HepG2 (cell line): ENCODE results near the gene SPINK4. TPM values are rescaled to one million over a fixed set of nuclear protein-coding genes. Genes with fewer than 3 reads are reported as not detected.

Experiments
- BRD4 ChIP-seq: sonication (generic); formaldehyde crosslinking; IDR thresholded peaks from 2 replicates; pipeline ENCODE4 v1.4.0; 2020; ENCODE audit warnings: missing genetic modification reagents
- GATAD2A ChIP-seq: IDR thresholded peaks from 2 replicates; pipeline ENCODE4 v1.6.1; 2016
- HIVEP1 ChIP-seq: sonication (generic); formaldehyde crosslinking; IDR thresholded peaks from 2 replicates; pipeline ENCODE4 v1.4.0; 2020; ENCODE audit warnings: mild to moderate bottlenecking, missing genetic modification reagents
- IKZF1 ChIP-seq: fragments of 450-650 bp; IDR thresholded peaks from 2 replicates; pipeline ENCODE4 v1.7.1; 2016
- MAFF ChIP-seq: IDR thresholded peaks from 2 replicates; pipeline ENCODE4 v1.6.1; 2011; ENCODE audit warnings: low read depth, low read length, improper control_type of control experiment
- MIER3 ChIP-seq: IDR thresholded peaks from 2 replicates; pipeline ENCODE4 v1.6.1; 2016; ENCODE audit warnings: missing compliant biosample characterization, borderline replicate concordance
- MTA1 ChIP-seq: sonication (generic); formaldehyde crosslinking; IDR thresholded peaks from 2 replicates; pipeline ENCODE4 v1.4.0; 2020; ENCODE audit warnings: missing genetic modification reagents, mild to moderate bottlenecking, borderline replicate concordance
- MTA3 ChIP-seq: sonication (generic); formaldehyde crosslinking; IDR thresholded peaks from 2 replicates; pipeline ENCODE4 v1.4.0; 2020; ENCODE audit warnings: missing genetic modification reagents
- NCOA5 ChIP-seq: sonication (generic); formaldehyde crosslinking; IDR thresholded peaks from 2 replicates; pipeline ENCODE4 v1.4.0; 2020; ENCODE audit warnings: missing genetic modification reagents
- RAD51 ChIP-seq: fragments of 450-650 bp; IDR thresholded peaks from 2 replicates; pipeline ENCODE4 v1.6.1; 2016; ENCODE audit warnings: borderline replicate concordance
- REXO4 ChIP-seq: sonication (generic); formaldehyde crosslinking; IDR thresholded peaks from 2 replicates; pipeline ENCODE4 v1.8.0; 2022; ENCODE audit warnings: missing genetic modification reagents, mild to moderate bottlenecking, borderline replicate concordance
- SATB2 ChIP-seq: sonication (generic); formaldehyde crosslinking; IDR thresholded peaks from 2 replicates; pipeline ENCODE4 v1.5.0; 2020; ENCODE audit warnings: missing genetic modification reagents
- THYN1 ChIP-seq: sonication (generic); formaldehyde crosslinking; IDR thresholded peaks from 2 replicates; pipeline ENCODE4 v1.8.1; 2023; ENCODE audit warnings: low read depth, mild to moderate bottlenecking, moderate library complexity, missing genetic modification reagents, borderline replicate concordance
- polyA plus RNA-seq, 8 experiments: library from polyadenylated mRNA; depleted of rRNA in 3 of 8; stranded (reverse) in 7 of 8; unstranded in 1 of 8; fragments of >200 nt; fragmentation: Illumina TruSeq in 4 of 8; extraction: Trizol in 4 of 8; gene quantifications; 2 replicates each; pipeline versions ENCODE4 v1.2.1 to v1.2.3, GENCODE V29; 2011 to 2016; ENCODE audit warnings: low read depth in 4 of 8, missing spikeins in 1 of 8, mixed read lengths in 1 of 8; ENCODE audit not compliant: insufficient read depth in 1 of 8
- total RNA-seq, 5 experiments: library from RNA; depleted of rRNA; stranded (reverse); fragments of >200 nt; fragmentation: Illumina TruSeq; extraction: Trizol; gene quantifications; 2 replicates each; pipeline ENCODE4 v1.2.3, GENCODE V29; 2016; ENCODE audit warnings: low read depth in 1 of 5
- TF ChIP-seq, protein P1 (sequence below): sonication (generic); formaldehyde crosslinking; IDR thresholded peaks from 2 replicates; pipeline ENCODE4 v1.5.1; 2020; ENCODE audit warnings: missing genetic modification reagents, mild to moderate bottlenecking, borderline replicate concordance
- TF ChIP-seq, protein P2 (sequence below), 2 experiments: sonication (generic) in 1 of 2; formaldehyde crosslinking in 1 of 2; IDR thresholded peaks; 2 replicates each; pipeline versions ENCODE4 v1.4.0 to v1.6.1; 2016 to 2020; ENCODE audit warnings: borderline replicate concordance in 1 of 2, low read depth in 1 of 2, mild to moderate bottlenecking in 1 of 2, missing genetic modification reagents in 1 of 2
- TF ChIP-seq, protein P3 (sequence below): sonication (generic); formaldehyde crosslinking; conservative IDR thresholded peaks from 2 replicates; pipeline ENCODE4 v1.4.0; 2020; ENCODE audit warnings: missing genetic modification reagents
- TF ChIP-seq, protein P4 (sequence below): sonication (generic); formaldehyde crosslinking; IDR thresholded peaks from 2 replicates; pipeline ENCODE4 v1.8.1; 2023; ENCODE audit warnings: mild to moderate bottlenecking, missing genetic modification reagents, borderline replicate concordance
- TF ChIP-seq, protein P5 (sequence below): IDR thresholded peaks from 2 replicates; pipeline ENCODE4 v1.6.1; 2012; ENCODE audit warnings: inconsistent platforms
- TF ChIP-seq, protein P6 (sequence below): sonication (generic); formaldehyde crosslinking; IDR thresholded peaks from 2 replicates; pipeline ENCODE4 v1.4.0; 2020; ENCODE audit warnings: missing genetic modification reagents, low read depth, mild to moderate bottlenecking, borderline replicate concordance

The SPINK4 gene
- total and polyA plus RNA-seq, 2 of the 13 experiments (the other 11 are each of a cell fraction or from before 2014, with no cell fraction given), result 0.53 to 3.4 TPM

DNA sequence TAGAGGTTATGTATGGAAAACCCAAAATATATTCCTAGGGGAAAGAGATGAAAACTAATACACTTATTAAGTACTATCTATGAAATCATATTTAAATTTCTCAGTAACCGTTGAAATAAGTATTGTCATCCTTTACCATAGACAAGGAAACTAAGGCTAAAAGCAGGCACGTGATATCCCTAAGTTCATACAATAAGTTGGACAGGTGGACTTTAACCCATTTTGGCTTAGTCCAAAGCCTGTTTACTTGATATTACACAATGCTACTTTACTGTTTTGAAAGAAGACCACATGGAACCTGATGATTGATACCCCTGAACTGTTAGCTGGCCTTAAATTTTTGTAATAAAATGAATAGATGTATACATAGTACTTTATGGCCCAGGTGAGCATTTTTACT, 53.8 kb downstream of the SPINK4 start (continued):
- TF ChIP-seq, protein P1, sequence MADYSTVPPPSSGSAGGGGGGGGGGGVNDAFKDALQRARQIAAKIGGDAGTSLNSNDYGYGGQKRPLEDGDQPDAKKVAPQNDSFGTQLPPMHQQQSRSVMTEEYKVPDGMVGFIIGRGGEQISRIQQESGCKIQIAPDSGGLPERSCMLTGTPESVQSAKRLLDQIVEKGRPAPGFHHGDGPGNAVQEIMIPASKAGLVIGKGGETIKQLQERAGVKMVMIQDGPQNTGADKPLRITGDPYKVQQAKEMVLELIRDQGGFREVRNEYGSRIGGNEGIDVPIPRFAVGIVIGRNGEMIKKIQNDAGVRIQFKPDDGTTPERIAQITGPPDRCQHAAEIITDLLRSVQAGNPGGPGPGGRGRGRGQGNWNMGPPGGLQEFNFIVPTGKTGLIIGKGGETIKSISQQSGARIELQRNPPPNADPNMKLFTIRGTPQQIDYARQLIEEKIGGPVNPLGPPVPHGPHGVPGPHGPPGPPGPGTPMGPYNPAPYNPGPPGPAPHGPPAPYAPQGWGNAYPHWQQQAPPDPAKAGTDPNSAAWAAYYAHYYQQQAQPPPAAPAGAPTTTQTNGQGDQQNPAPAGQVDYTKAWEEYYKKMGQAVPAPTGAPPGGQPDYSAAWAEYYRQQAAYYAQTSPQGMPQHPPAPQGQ (CRISPR knock-in tag), result no peak
- TF ChIP-seq, protein P2, sequence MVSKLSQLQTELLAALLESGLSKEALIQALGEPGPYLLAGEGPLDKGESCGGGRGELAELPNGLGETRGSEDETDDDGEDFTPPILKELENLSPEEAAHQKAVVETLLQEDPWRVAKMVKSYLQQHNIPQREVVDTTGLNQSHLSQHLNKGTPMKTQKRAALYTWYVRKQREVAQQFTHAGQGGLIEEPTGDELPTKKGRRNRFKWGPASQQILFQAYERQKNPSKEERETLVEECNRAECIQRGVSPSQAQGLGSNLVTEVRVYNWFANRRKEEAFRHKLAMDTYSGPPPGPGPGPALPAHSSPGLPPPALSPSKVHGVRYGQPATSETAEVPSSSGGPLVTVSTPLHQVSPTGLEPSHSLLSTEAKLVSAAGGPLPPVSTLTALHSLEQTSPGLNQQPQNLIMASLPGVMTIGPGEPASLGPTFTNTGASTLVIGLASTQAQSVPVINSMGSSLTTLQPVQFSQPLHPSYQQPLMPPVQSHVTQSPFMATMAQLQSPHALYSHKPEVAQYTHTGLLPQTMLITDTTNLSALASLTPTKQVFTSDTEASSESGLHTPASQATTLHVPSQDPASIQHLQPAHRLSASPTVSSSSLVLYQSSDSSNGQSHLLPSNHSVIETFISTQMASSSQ (IDR thresholded peaks at IDR 0.05; ENCODE audit: low read depth), result 0 out of 2 replicates have a peak, but pooled peaks have one; percentile 14
- TF ChIP-seq, protein P2 (CRISPR knock-in tag; IDR thresholded peaks at IDR 0.05; ENCODE audit: borderline replicate concordance), result no peak
- TF ChIP-seq, protein P3, sequence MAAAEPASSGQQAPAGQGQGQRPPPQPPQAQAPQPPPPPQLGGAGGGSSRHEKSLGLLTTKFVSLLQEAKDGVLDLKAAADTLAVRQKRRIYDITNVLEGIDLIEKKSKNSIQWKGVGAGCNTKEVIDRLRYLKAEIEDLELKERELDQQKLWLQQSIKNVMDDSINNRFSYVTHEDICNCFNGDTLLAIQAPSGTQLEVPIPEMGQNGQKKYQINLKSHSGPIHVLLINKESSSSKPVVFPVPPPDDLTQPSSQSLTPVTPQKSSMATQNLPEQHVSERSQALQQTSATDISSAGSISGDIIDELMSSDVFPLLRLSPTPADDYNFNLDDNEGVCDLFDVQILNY (CRISPR knock-in tag), result no peak
- TF ChIP-seq SATB2, result no peak
- TF ChIP-seq NCOA5, result no peak
- TF ChIP-seq, protein P4, sequence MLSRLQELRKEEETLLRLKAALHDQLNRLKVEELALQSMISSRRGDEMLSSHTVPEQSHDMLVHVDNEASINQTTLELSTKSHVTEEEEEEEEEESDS (CRISPR knock-in tag), result no peak
- TF ChIP-seq, protein P5, sequence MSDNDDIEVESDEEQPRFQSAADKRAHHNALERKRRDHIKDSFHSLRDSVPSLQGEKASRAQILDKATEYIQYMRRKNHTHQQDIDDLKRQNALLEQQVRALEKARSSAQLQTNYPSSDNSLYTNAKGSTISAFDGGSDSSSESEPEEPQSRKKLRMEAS, result peak; percentile 82
- TF ChIP-seq MAFF, result no peak
- no peak for TF ChIP-seq HIVEP1 (CRISPR knock-in tag)
- no peak for TF ChIP-seq MTA1 (CRISPR knock-in tag)
- peak; percentile 89 for TF ChIP-seq GATAD2A
- TF ChIP-seq MIER3 (CRISPR knock-in tag), result no peak
- TF ChIP-seq REXO4 (CRISPR knock-in tag), result no peak
- no peak for TF ChIP-seq THYN1 (CRISPR knock-in tag)
- no peak for TF ChIP-seq IKZF1
- TF ChIP-seq RAD51, result 0 out of 2 replicates have a peak, but pooled peaks have one; percentile 25
- TF ChIP-seq BRD4 (CRISPR knock-in tag), result no peak
- no peak for TF ChIP-seq MTA3 (CRISPR knock-in tag)
- TF ChIP-seq, protein P6, sequence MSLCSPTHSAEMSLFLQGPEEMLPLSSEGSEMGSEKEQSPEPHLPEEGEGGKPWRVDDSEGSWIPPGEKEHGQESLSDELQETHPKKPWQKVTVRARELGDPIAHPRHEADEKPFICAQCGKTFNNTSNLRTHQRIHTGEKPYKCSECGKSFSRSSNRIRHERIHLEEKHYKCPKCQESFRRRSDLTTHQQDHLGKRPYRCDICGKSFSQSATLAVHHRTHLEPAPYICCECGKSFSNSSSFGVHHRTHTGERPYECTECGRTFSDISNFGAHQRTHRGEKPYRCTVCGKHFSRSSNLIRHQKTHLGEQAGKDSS (CRISPR knock-in tag), result no peak
